ENCODE results near the gene SRSF3.

DNA sequence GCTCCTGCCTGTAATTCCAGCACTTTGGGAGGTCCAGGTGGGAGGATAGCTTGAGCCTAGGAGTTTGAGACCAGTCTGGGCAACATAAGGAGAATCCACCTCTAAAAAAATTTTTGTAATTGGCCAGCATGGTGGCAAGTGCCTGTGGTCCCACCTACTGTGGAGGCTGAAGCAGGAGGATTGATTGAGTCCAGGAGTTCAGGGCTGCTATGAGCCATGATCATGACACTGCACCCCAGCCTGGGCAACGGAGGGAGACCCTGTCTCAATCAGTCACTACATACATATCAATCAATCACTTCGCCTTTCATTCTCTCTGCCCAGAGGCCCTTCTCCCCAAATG lies 45.8 kb upstream of the SRSF3 start:
- TF ChIP-seq, protein P1, sequence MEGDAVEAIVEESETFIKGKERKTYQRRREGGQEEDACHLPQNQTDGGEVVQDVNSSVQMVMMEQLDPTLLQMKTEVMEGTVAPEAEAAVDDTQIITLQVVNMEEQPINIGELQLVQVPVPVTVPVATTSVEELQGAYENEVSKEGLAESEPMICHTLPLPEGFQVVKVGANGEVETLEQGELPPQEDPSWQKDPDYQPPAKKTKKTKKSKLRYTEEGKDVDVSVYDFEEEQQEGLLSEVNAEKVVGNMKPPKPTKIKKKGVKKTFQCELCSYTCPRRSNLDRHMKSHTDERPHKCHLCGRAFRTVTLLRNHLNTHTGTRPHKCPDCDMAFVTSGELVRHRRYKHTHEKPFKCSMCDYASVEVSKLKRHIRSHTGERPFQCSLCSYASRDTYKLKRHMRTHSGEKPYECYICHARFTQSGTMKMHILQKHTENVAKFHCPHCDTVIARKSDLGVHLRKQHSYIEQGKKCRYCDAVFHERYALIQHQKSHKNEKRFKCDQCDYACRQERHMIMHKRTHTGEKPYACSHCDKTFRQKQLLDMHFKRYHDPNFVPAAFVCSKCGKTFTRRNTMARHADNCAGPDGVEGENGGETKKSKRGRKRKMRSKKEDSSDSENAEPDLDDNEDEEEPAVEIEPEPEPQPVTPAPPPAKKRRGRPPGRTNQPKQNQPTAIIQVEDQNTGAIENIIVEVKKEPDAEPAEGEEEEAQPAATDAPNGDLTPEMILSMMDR (IDR thresholded peaks at IDR 0.05; ENCODE audit: insufficient read depth, low read length, poor library complexity, severe bottlenecking): no peak
- TF ChIP-seq EZH2phosphoT487 (conservative IDR thresholded peaks at IDR 0.05; ENCODE audit: low read length): no peak

Measured in SU-DHL-6 (cell line).